ENCODE data around the gene RET.

RET gene

DNA sequence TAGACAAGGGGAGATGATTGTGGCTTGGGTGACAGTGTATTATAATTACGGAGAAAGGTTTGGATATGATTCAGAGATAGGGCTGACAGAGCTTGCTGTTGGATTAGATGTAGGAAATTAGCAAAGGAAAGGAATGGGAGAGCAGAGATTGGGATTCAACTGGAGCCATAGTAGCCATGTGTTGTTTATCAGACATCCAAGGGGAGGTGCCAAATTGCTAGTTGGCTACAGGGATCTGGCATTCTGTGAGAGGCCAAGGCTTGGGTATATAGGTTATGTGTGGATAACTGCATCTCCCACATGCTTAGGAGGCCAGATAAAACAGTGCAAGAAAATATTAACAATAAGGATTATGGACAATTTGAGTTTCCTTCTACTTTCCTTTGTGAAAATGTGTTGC, 96.3 kb downstream of the RET start:
- DNase-seq (ENCODE audit: low spot score) = no peak

DNA sequence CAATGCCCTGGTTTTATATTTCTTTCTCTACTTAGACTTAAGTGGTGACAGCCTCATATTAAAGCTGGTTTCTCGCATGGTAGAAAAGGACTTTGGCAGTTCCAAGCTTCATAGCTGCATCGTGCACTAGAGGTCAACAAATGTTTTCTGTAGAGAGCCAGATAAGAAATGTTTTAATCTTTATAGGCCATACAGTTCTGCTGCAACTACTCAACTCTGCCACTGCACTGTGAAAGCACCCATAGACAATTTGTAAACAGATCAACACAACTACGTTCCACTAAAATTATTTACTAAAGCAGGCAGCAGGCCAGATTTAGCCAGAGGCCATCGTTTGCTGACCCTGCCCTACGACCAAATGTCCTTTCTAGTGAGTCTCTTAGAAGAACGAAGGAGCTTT, 98.1 kb downstream of the RET start:
- DNase-seq (ENCODE audit: low spot score) = no peak

DNA sequence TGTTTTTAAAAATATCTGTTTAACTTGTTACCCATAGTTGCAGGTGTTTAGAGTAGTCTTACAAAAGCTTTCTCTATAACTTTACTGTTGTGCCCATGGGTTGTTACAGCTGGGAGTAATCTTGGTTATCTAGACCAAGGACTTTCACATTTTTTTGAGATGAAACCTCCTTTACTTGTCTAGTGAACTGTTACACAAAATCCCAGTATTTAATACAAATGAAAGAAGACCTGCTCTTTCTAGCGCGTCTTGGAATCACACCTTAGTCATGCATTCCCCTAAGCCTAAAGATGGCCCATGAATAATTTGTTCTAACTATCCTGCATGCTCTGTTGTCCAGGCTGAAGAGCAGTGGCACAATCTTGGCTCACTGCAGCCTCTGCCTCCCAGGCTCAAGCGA, 99.4 kb downstream of the RET start:
- no peak for DNase-seq (ENCODE audit: low spot score)

DNA sequence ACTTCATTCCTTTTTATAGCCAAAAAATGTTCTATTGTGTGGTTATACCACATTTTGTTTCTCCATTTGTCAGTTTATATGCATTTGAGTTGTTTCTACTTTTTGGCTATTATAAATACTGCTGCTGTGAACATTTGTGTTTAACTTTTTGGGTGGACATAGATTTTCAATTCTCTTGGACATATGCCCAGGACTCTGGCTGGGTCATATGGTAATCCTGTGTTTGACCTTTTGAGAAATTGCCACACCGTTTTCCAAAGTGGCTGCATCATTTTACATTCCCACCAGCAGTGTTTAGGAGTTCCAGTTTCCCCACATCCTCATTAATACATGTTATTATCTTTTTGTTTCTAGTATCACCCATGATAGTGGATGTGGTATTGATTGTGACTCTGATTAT, 100.7 kb downstream of the RET start:
- no peak for DNase-seq (ENCODE audit: low spot score)
